GM12875 (cell line): ENCODE results near the gene STRBP.

ENCODE experiments used
- H3K4me3 ChIP-seq: one replicate; pipeline ENCODE4 v1.5.1; 2011; ENCODE audit warnings: low read depth, low read length, control low read depth
- CTCF ChIP-seq: IDR thresholded peaks from 2 replicates; pipeline ENCODE4 v1.5.1; 2011; ENCODE audit warnings: low read depth, mild to moderate bottlenecking, control low read depth, inconsistent platforms, low read length, moderate library complexity, borderline replicate concordance; ENCODE audit not compliant: insufficient read depth

The STRBP gene

GRCh38 chr9:123132696-123133095, 135.7 kb downstream of the STRBP start:
- no peak overlapping the region for H3K4me3 ChIP-seq
- TF ChIP-seq CTCF = no peak

- TF ChIP-seq CTCF = no peak
- no peak overlapping the region for H3K4me3 ChIP-seq
Observed at GRCh38 chr9:123131993-123132392, 136.4 kb downstream of the STRBP start.

GRCh38 chr9:123131258-123131657, 137.1 kb downstream of the STRBP start:
- H3K4me3 ChIP-seq = no peak overlapping the region
- TF ChIP-seq CTCF = no peak

- TF ChIP-seq CTCF = no peak
- H3K4me3 ChIP-seq = no peak overlapping the region
Observed at GRCh38 chr9:123129423-123129822, 139.0 kb downstream of the STRBP start.

GRCh38 chr9:123128591-123128990, 139.8 kb downstream of the STRBP start:
- TF ChIP-seq CTCF = no peak
- H3K4me3 ChIP-seq = no peak overlapping the region

GRCh38 chr9:123127512-123128075, 140.8 kb downstream of the STRBP start:
- H3K4me3 ChIP-seq = no peak overlapping the region
- no peak for TF ChIP-seq CTCF

- no peak overlapping the region for H3K4me3 ChIP-seq
- TF ChIP-seq CTCF = no peak
Observed at GRCh38 chr9:123121457-123121856, 146.9 kb downstream of the STRBP start.
